Spinal cord (tissue), 10 donors: ENCODE data around the gene INPP4A. TPM values are rescaled to one million over a fixed set of nuclear protein-coding genes. Genes with fewer than 3 reads are reported as not detected.

Experiments used
- DNase-seq, 6 donors: peaks; one replicate each; pipeline versions ENCODE4 v3.0.0 to v3.0.0-alpha.2; 2013 to 2015; ENCODE audit warnings: low spot score in 6 of 6, low read depth in 4 of 6
- H3K27ac ChIP-seq: one replicate; pipeline ENCODE4 v1.5.1; 2013; ENCODE audit warnings: low read depth, low read length, control low read depth
- H3K27me3 ChIP-seq: one replicate; pipeline ENCODE4 v1.6.1; 2013; ENCODE audit warnings: low read length; ENCODE audit not compliant: control insufficient read depth, insufficient read depth
- H3K36me3 ChIP-seq: one replicate; pipeline ENCODE4 v1.6.1; 2013; ENCODE audit warnings: low read length; ENCODE audit not compliant: control insufficient read depth, insufficient read depth
- H3K4me1 ChIP-seq: one replicate; pipeline ENCODE4 v1.6.1; 2013; ENCODE audit warnings: low read length; ENCODE audit not compliant: control insufficient read depth, insufficient read depth
- H3K4me3 ChIP-seq: one replicate; pipeline ENCODE4 v1.5.1; 2013; ENCODE audit warnings: low read depth, low read length, control low read depth
- H3K9me3 ChIP-seq: one replicate; pipeline ENCODE4 v1.6.1; 2013; ENCODE audit warnings: low read length; ENCODE audit not compliant: control insufficient read depth, insufficient read depth
- WGBS: methylation state at CpG from one replicate; pipeline ENCODE4 v1.1.5; 2013; ENCODE audit warnings: missing lambda C conversion rate; ENCODE audit not compliant: insufficient coverage; 5-methylcytosine and 5-hydroxymethylcytosine counted together
- polyA plus RNA-seq, 2 donors: library from polyadenylated mRNA; unstranded; fragments of 120-200 nt; gene quantifications; one replicate each; pipeline ENCODE4 v1.2.1, GENCODE V29; 2013; ENCODE audit not compliant: insufficient read length in 2 of 2
- total RNA-seq, 2 donors: library from RNA; depleted of rRNA in 1 of 2; stranded (reverse); fragments of 120-200 nt in 1 of 2; fragments of >200 nt in 1 of 2; gene quantifications; one replicate each; pipeline versions ENCODE4 v1.2.3 to v1.2.4, GENCODE V29; 2013 to 2014
- donor health status: healthy.

INPP4A gene
- total and polyA plus RNA-seq, 4 donors = 31.2 to 55.0 (median 42.0) TPM

GRCh38 chr2:98472961-98473746 lies 28.5 kb downstream of the INPP4A start:
- 90% methylated on average over 8 of the region's 9 CpGs for WGBS
- Histone ChIP-seq H3K27ac (no peak overlapping the region), H3K27me3 (no peaks in the 10 kb centered on the region), H3K4me3 (no peak overlapping the region), H3K9me3 (no peaks in the 10 kb centered on the region), H3K36me3 (peaks cover 18% of the 10 kb centered on the region), H3K4me1 (peaks cover 47% of the 10 kb centered on the region)
- no peak for DNase-seq

- no peak overlapping the region for H3K4me3 ChIP-seq
- H3K36me3 ChIP-seq = peaks cover 18% of the 10 kb centered on the region
- no peaks in the 10 kb centered on the region for H3K9me3 ChIP-seq
- H3K27ac ChIP-seq = no peak overlapping the region
- no peak for DNase-seq
- H3K4me1 ChIP-seq = peaks cover 55% of the 10 kb centered on the region
- 91% methylated on average over 6 of the region's 10 CpGs for WGBS
- no peaks in the 10 kb centered on the region for H3K27me3 ChIP-seq
These were observed 29.5 kb downstream of the INPP4A start for GRCh38 chr2:98473995-98474780.

GRCh38 chr2:98474979-98475632 lies 30.4 kb downstream of the INPP4A start:
- H3K27me3 ChIP-seq = no peaks in the 10 kb centered on the region
- H3K27ac ChIP-seq = no peak overlapping the region
- peaks cover 16% of the 10 kb centered on the region for H3K36me3 ChIP-seq
- no peak overlapping the region for H3K4me3 ChIP-seq
- H3K4me1 ChIP-seq = peaks cover 63% of the 10 kb centered on the region
- no peaks in the 10 kb centered on the region for H3K9me3 ChIP-seq
- no peak for DNase-seq
- WGBS = 32% methylated on average over 2 of the region's 5 CpGs

GRCh38 chr2:98476192-98476868 lies 31.7 kb downstream of the INPP4A start:
- H3K36me3 ChIP-seq = peaks cover 12% of the 10 kb centered on the region
- H3K27me3 ChIP-seq = no peaks in the 10 kb centered on the region
- no peaks in the 10 kb centered on the region for H3K9me3 ChIP-seq
- no peak for DNase-seq
- 97% methylated on average over 7 of the region's 9 CpGs for WGBS
- H3K4me1 ChIP-seq = peaks cover 69% of the 10 kb centered on the region
- H3K27ac ChIP-seq = no peak overlapping the region
- H3K4me3 ChIP-seq = no peak overlapping the region

GRCh38 chr2:98477036-98477435 lies 32.4 kb downstream of the INPP4A start:
- whole genome bisulfite sequencing = 95% methylated on average over 10 of the region's 10 CpGs
- no peak overlapping the region for H3K4me3 ChIP-seq
- no peak for DNase-seq
- peaks cover 12% of the 10 kb centered on the region for H3K36me3 ChIP-seq
- H3K27ac ChIP-seq = no peak overlapping the region
- no peaks in the 10 kb centered on the region for H3K27me3 ChIP-seq
- H3K4me1 ChIP-seq = peaks cover 65% of the 10 kb centered on the region
- no peaks in the 10 kb centered on the region for H3K9me3 ChIP-seq

- Histone ChIP-seq H3K27ac (no peak overlapping the region), H3K27me3 (no peaks in the 10 kb centered on the region)
- 100% methylated on average over 3 of the region's 5 CpGs for WGBS
These were observed 32.8 kb downstream of the INPP4A start for GRCh38 chr2:98477506-98477905.

GRCh38 chr2:98478088-98478551 lies 33.5 kb downstream of the INPP4A start:
- 91% methylated on average over 6 of the region's 8 CpGs for WGBS
- Histone ChIP-seq H3K27ac (no peak overlapping the region), H3K4me1 (peaks cover 61% of the 10 kb centered on the region), H3K4me3 (no peak overlapping the region), H3K9me3 (no peaks in the 10 kb centered on the region), H3K36me3 (peaks cover 10% of the 10 kb centered on the region), H3K27me3 (no peaks in the 10 kb centered on the region)
- no peak for DNase-seq

More at GRCh38 chr2:98477506-98477905, 32.8 kb downstream of the INPP4A start:
- peaks cover 12% of the 10 kb centered on the region for H3K36me3 ChIP-seq
- H3K4me1 ChIP-seq = peaks cover 61% of the 10 kb centered on the region
- H3K9me3 ChIP-seq = no peaks in the 10 kb centered on the region
- no peak overlapping the region for H3K4me3 ChIP-seq
- no peak for DNase-seq

- no peaks in the 10 kb centered on the region for H3K27me3 ChIP-seq
- DNase-seq = no peak
- no peaks in the 10 kb centered on the region for H3K9me3 ChIP-seq
- H3K4me1 ChIP-seq = peaks cover 59% of the 10 kb centered on the region
- H3K27ac ChIP-seq = no peak overlapping the region
- WGBS = 100% methylated on average over 1 of the region's 4 CpGs
- peaks cover 8% of the 10 kb centered on the region for H3K36me3 ChIP-seq
- no peak overlapping the region for H3K4me3 ChIP-seq
These were observed 34.2 kb downstream of the INPP4A start for GRCh38 chr2:98478907-98479306.

GRCh38 chr2:98479371-98479770 lies 34.7 kb downstream of the INPP4A start:
- H3K27me3 ChIP-seq = no peaks in the 10 kb centered on the region
- H3K9me3 ChIP-seq = no peaks in the 10 kb centered on the region
- no peak overlapping the region for H3K27ac ChIP-seq
- H3K4me3 ChIP-seq = no peak overlapping the region
- peaks cover 4% of the 10 kb centered on the region for H3K36me3 ChIP-seq
- 80% methylated on average over 4 of the region's 4 CpGs for WGBS
- DNase-seq = no peak
- H3K4me1 ChIP-seq = peaks cover 62% of the 10 kb centered on the region
